Lower leg skin (tissue), 3 donors: ENCODE measurements around the gene CES2.

Experiments used
- POLR2A ChIP-seq, 2 donors: fragments of 450-650 bp; IDR thresholded peaks; one replicate each; pipeline ENCODE4 v1.6.1; 2016 to 2017; ENCODE audit warnings: antibody characterized with exemption in 2 of 2, mild to moderate bottlenecking in 1 of 2, moderate library complexity in 1 of 2
- TF ChIP-seq, protein P1 (sequence below), 3 donors: fragments of 450-650 bp; IDR thresholded peaks; one replicate each; pipeline ENCODE4 v1.5.1; 2016; ENCODE audit warnings: antibody characterized with exemption in 3 of 3, mild to moderate bottlenecking in 3 of 3, moderate library complexity in 2 of 3

- TF ChIP-seq, protein P1, sequence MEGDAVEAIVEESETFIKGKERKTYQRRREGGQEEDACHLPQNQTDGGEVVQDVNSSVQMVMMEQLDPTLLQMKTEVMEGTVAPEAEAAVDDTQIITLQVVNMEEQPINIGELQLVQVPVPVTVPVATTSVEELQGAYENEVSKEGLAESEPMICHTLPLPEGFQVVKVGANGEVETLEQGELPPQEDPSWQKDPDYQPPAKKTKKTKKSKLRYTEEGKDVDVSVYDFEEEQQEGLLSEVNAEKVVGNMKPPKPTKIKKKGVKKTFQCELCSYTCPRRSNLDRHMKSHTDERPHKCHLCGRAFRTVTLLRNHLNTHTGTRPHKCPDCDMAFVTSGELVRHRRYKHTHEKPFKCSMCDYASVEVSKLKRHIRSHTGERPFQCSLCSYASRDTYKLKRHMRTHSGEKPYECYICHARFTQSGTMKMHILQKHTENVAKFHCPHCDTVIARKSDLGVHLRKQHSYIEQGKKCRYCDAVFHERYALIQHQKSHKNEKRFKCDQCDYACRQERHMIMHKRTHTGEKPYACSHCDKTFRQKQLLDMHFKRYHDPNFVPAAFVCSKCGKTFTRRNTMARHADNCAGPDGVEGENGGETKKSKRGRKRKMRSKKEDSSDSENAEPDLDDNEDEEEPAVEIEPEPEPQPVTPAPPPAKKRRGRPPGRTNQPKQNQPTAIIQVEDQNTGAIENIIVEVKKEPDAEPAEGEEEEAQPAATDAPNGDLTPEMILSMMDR (IDR thresholded peaks at IDR 0.05), result no peak
- no peak for TF ChIP-seq POLR2A (IDR thresholded peaks at IDR 0.05)
Measured at GRCh38 chr16:66917741-66918140, 17.6 kb upstream of the CES2 start.
